Mesothelial cell of epicardium (in vitro differentiated cells): ENCODE measurements around the gene CD81. TPM values are rescaled to one million over a fixed set of nuclear protein-coding genes. Genes with fewer than 3 reads are reported as not detected.

ENCODE experiments used
- DNase-seq, 2 experiments: peaks; one replicate each; pipeline ENCODE4 v3.0.0; 2021; ENCODE audit warnings: low spot score in 2 of 2; ENCODE audit not compliant: unreplicated experiment in 2 of 2
- H3K27ac Mint-ChIP-seq: 2 replicates; pipeline ENCODE4 v1.8.0; 2021; ENCODE audit warnings: mixed read lengths
- H3K27me3 Mint-ChIP-seq: 2 replicates; pipeline ENCODE4 v1.8.0; 2021; ENCODE audit warnings: low read depth, mixed read lengths
- H3K36me3 Mint-ChIP-seq: 2 replicates; pipeline ENCODE4 v1.8.0; 2021; ENCODE audit warnings: mixed read lengths
- H3K4me1 Mint-ChIP-seq: 2 replicates; pipeline ENCODE4 v1.8.0; 2021; ENCODE audit warnings: mixed read lengths
- H3K4me3 Mint-ChIP-seq: 2 replicates; pipeline ENCODE4 v1.8.0; 2021; ENCODE audit warnings: mild to moderate bottlenecking, moderate library complexity, mixed read lengths
- H3K9me3 Mint-ChIP-seq: 2 replicates; pipeline ENCODE4 v1.8.0; 2021; ENCODE audit warnings: mixed read lengths
- CTCF ChIP-seq: fragments of 200-600 bp; sonication (generic); IDR thresholded peaks from one replicate; pipeline ENCODE4 v1.5.0; 2021; ENCODE audit warnings: antibody characterized with exemption; ENCODE audit not compliant: unreplicated experiment
- total RNA-seq: library from RNA; stranded (reverse); gene quantifications from 3 replicates; pipeline ENCODE4 v1.2.1, GENCODE V29; 2021

CD81 gene
- total RNA-seq, 1 donor from 2014 or later = 410 TPM

DNA sequence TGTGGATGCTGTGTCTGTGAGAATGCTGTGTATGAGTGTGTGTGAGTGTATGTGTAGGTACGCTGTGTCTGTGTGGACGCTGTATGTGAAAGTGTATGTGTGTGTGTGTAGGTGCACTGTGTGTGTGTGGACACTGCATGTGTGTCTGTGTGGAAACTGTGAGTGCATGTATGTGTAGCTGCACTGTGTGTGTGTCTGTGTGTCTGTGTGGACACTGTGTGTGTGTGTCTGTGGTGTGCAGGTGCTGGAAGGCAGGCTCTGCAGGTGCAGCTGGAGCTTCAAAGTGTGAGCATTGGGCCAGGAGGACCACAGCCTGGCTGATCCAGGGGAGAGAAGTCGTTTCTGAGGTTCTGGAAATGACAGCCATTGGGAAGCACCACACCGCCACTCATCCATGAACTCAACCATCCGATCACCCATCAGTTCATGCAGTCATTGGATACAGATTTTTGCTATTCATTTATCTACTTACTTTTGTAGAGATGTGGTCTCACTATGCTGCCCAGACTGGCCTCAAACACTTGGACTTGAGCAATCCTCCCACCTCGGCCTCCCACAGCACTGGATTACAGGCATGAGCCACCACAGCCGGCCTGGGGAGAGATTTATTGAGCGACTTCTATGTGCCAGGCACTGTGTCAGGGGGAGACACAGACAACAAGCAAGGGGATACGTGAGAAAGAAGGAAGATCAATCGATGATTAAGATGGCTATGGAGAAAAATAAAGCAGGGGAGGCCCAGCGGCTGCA, 57.6 kb downstream of the CD81 start:
- no peak for DNase-seq
- H3K27ac Mint-ChIP-seq = no peak overlapping the region
- no peaks in the 10 kb centered on the region for H3K4me1 Mint-ChIP-seq
- no peak overlapping the region for H3K4me3 Mint-ChIP-seq
- no peak for TF ChIP-seq CTCF
- H3K27me3 Mint-ChIP-seq = peaks cover 32% of the 10 kb centered on the region
- peaks cover 5% of the 10 kb centered on the region for H3K9me3 Mint-ChIP-seq
- H3K36me3 Mint-ChIP-seq = no peaks in the 10 kb centered on the region

GRCh38 chr11:2435288-2436012, 58.3 kb downstream of the CD81 start:
- DNase-seq = no peak
- Mint-ChIP-seq H3K27me3 (peaks cover 39% of the 10 kb centered on the region), H3K9me3 (peaks cover 5% of the 10 kb centered on the region)

DNA sequence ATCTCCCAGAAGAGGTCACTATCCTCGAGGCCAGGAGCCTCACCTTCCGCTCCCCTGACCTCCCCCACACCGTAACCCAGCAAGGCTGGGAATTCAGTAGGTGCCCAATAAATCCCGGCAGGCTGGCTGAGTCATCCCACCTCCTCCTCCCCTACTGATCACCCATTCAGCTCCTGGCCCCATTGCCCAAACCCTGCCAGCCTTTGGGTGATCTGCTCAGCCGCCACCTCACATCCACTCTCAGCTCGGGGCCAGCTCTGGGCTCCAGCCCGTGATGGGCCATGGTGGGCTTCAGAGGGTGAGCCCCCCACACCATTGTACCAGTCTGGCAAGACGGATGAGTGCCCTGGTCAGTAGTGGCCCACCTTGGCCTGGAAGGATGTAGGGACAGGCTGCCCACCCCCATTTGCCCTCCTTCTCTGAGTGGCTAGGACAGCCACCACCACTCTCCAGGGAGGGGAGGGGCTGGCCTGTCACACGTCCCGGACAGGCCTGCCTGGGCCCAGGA, 59.0 kb downstream of the CD81 start:
- no peaks in the 10 kb centered on the region for H3K36me3 Mint-ChIP-seq
- peaks cover 45% of the 10 kb centered on the region for H3K27me3 Mint-ChIP-seq
- H3K4me3 Mint-ChIP-seq = no peak overlapping the region
- DNase-seq = no peak
- H3K4me1 Mint-ChIP-seq = no peaks in the 10 kb centered on the region
- no peak for TF ChIP-seq CTCF
- peaks cover 5% of the 10 kb centered on the region for H3K9me3 Mint-ChIP-seq
- H3K27ac Mint-ChIP-seq = no peak overlapping the region

More at GRCh38 chr11:2435288-2436012, 58.3 kb downstream of the CD81 start:
- H3K4me1 Mint-ChIP-seq = no peaks in the 10 kb centered on the region
- TF ChIP-seq CTCF = no peak
- no peaks in the 10 kb centered on the region for H3K36me3 Mint-ChIP-seq
- H3K4me3 Mint-ChIP-seq = no peak overlapping the region
- no peak overlapping the region for H3K27ac Mint-ChIP-seq

DNA sequence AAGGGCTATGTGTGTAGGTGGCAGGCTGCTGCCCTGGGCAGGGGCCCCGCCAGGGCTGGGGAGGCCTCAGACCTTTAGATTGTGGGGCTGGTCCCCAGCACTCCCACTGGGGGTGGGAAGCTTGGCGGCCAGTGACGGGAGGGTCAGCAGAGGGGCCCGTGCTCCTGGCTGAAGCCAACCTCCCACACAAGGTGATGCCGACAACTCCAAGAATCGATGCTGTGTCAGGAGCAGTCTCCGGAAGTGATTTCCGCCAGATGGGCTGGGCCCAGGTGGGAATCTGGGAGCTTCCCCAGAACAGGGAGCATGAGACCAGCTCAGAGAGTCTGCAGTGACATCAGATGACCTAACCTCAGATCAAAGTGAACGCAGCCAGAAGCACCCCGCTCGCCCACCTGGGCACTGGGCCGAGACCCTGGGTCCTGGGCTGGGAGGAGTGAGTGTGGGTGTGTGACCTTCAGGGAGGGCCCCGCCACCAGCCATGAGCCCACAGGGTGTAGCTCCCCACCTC, 59.5 kb downstream of the CD81 start:
- Mint-ChIP-seq H3K4me3 (no peak overlapping the region), H3K27me3 (peaks cover 50% of the 10 kb centered on the region), H3K27ac (no peak overlapping the region)

GRCh38 chr11:2437516-2437915, 60.4 kb downstream of the CD81 start:
- Mint-ChIP-seq H3K4me3 (no peak overlapping the region), H3K4me1 (peaks cover 3% of the 10 kb centered on the region), H3K36me3 (no peaks in the 10 kb centered on the region), H3K9me3 (peaks cover 5% of the 10 kb centered on the region), H3K27me3 (peaks cover 60% of the 10 kb centered on the region), H3K27ac (no peak overlapping the region)
- DNase-seq = no peak
- TF ChIP-seq CTCF = no peak

More for the DNA sequence above, 59.5 kb downstream of the CD81 start:
- peaks cover 5% of the 10 kb centered on the region for H3K9me3 Mint-ChIP-seq
- DNase-seq = no peak
- H3K36me3 Mint-ChIP-seq = no peaks in the 10 kb centered on the region
- TF ChIP-seq CTCF = no peak
- H3K4me1 Mint-ChIP-seq = no peaks in the 10 kb centered on the region
